ENCODE data around the gene SEZ6L2.

SEZ6L2 gene

DNA sequence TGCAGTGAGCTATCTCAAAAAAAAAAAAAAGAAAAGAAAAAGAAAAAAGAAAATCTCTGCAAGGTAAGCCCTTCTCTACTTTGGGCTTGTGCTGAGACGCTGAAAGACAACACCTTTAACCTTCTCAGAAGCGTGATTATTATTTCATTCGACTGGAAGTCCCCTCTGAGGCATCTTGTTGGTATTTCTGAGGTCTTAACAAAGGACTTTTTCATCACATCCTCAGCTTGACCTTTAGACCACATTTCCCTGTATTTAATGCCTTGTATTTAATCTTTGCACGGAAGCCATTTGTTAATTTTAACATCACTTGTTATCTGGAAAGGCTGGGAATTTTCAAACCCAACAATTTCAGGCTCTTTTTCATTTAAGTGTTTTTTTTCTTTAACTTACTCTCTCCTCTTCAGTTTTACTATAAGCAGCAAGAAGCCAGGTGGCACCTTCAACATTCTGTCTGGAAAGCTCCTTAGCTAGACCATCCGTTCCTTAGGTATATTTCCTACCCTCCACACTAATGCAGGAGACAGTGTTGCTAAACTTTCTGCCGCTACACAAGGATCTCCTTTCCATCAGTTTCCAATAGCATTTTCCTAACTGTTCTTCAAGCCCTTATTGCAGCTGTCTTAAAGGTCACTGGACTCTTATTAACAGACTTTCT is 16.4 kb upstream of the SEZ6L2 start:
- no peak for ATAC-seq (ENCODE audit: low read depth)
- no peaks in the 10 kb centered on the region for H3K27me3 ChIP-seq (ENCODE audit: insufficient read depth, poor library complexity, severe bottlenecking)
- H3K9me3 ChIP-seq (ENCODE audit: severe bottlenecking), result no peaks in the 10 kb centered on the region
- no peak overlapping the region for H3K27ac ChIP-seq (ENCODE audit: poor library complexity, severe bottlenecking)
- peaks cover 37% of the 10 kb centered on the region for H3K36me3 ChIP-seq (ENCODE audit: low read depth)
- TF ChIP-seq, protein P1, sequence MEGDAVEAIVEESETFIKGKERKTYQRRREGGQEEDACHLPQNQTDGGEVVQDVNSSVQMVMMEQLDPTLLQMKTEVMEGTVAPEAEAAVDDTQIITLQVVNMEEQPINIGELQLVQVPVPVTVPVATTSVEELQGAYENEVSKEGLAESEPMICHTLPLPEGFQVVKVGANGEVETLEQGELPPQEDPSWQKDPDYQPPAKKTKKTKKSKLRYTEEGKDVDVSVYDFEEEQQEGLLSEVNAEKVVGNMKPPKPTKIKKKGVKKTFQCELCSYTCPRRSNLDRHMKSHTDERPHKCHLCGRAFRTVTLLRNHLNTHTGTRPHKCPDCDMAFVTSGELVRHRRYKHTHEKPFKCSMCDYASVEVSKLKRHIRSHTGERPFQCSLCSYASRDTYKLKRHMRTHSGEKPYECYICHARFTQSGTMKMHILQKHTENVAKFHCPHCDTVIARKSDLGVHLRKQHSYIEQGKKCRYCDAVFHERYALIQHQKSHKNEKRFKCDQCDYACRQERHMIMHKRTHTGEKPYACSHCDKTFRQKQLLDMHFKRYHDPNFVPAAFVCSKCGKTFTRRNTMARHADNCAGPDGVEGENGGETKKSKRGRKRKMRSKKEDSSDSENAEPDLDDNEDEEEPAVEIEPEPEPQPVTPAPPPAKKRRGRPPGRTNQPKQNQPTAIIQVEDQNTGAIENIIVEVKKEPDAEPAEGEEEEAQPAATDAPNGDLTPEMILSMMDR (IDR thresholded peaks at IDR 0.05; ENCODE audit: poor library complexity, severe bottlenecking), result no peak
- H3K4me3 ChIP-seq (ENCODE audit: severe bottlenecking), result no peak overlapping the region
- H3K4me1 ChIP-seq (ENCODE audit: insufficient read depth, poor library complexity, severe bottlenecking), result no peaks in the 10 kb centered on the region
- DNase-seq (ENCODE audit: low spot score), result no peak

GRCh38 chr16:29913514-29913913 is 14.2 kb upstream of the SEZ6L2 start:
- H3K4me1 ChIP-seq (ENCODE audit: insufficient read depth, poor library complexity, severe bottlenecking), result no peaks in the 10 kb centered on the region
- DNase-seq (ENCODE audit: low spot score), result no peak

GRCh38 chr16:29912087-29912486 is 12.7 kb upstream of the SEZ6L2 start:
- H3K9me3 ChIP-seq (ENCODE audit: severe bottlenecking), result no peaks in the 10 kb centered on the region
- H3K27ac ChIP-seq (ENCODE audit: poor library complexity, severe bottlenecking), result no peak overlapping the region
- peak; percentile 10; the same call in 1 of the 3 replicates for ATAC-seq (ENCODE audit: low read depth)
- H3K36me3 ChIP-seq (ENCODE audit: low read depth), result peaks cover under 1% of the 10 kb centered on the region; the same call in 1 of the 2 replicates
- H3K4me3 ChIP-seq (ENCODE audit: severe bottlenecking), result no peak overlapping the region
- no peak for DNase-seq (ENCODE audit: low spot score)
- no peaks in the 10 kb centered on the region for H3K4me1 ChIP-seq (ENCODE audit: insufficient read depth, poor library complexity, severe bottlenecking)
- TF ChIP-seq, protein P1 (IDR thresholded peaks at IDR 0.05; ENCODE audit: poor library complexity, severe bottlenecking), result no peak
- no peaks in the 10 kb centered on the region for H3K27me3 ChIP-seq (ENCODE audit: insufficient read depth, poor library complexity, severe bottlenecking)

More at GRCh38 chr16:29913514-29913913, 14.2 kb upstream of the SEZ6L2 start:
- TF ChIP-seq, protein P1 (IDR thresholded peaks at IDR 0.05; ENCODE audit: poor library complexity, severe bottlenecking), result no peak
- H3K36me3 ChIP-seq (ENCODE audit: low read depth), result peaks cover 15% of the 10 kb centered on the region
- H3K9me3 ChIP-seq (ENCODE audit: severe bottlenecking), result no peaks in the 10 kb centered on the region
- no peak overlapping the region for H3K4me3 ChIP-seq (ENCODE audit: severe bottlenecking)
- H3K27me3 ChIP-seq (ENCODE audit: insufficient read depth, poor library complexity, severe bottlenecking), result no peaks in the 10 kb centered on the region
- no peak for ATAC-seq (ENCODE audit: low read depth)
- no peak overlapping the region for H3K27ac ChIP-seq (ENCODE audit: poor library complexity, severe bottlenecking)

DNA sequence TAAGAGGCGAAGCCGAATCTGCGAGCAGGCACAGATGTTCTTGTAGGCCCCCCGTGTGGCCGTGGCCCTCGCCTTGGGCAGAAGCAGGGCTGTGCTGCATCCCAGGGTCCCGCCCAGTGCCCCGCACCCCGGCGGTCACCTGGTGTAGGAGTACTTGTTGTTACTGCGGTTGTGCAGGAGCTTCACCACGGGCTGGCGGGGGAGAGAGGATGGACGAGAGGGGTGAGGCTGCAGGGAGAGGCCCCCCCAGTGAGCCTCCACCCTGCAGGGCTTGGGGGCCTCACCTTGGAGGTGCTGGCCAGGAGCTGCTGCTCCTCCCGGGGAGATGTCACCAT is 12.3 kb upstream of the SEZ6L2 start:
- TF ChIP-seq, protein P1 (IDR thresholded peaks at IDR 0.05; ENCODE audit: poor library complexity, severe bottlenecking), result no peak
- Histone ChIP-seq H3K4me3 (ENCODE audit: severe bottlenecking) (no peak overlapping the region), H3K27me3 (ENCODE audit: insufficient read depth, poor library complexity, severe bottlenecking) (no peaks in the 10 kb centered on the region), H3K27ac (ENCODE audit: poor library complexity, severe bottlenecking) (no peak overlapping the region), H3K4me1 (ENCODE audit: insufficient read depth, poor library complexity, severe bottlenecking) (no peaks in the 10 kb centered on the region), H3K9me3 (ENCODE audit: severe bottlenecking) (no peaks in the 10 kb centered on the region), H3K36me3 (ENCODE audit: low read depth) (no peaks in the 10 kb centered on the region; the same call in 1 of the 2 replicates)
- DNase-seq (ENCODE audit: low spot score) (no peak), ATAC-seq (ENCODE audit: low read depth) (no peak; the same call in 2 of the 3 replicates)
